ACHN (cell line): Measurements from ENCODE around the gene GFPT2.

Experiments used
- DNase-seq: peaks from one replicate; pipeline ENCODE4 v3.0.0-alpha.2; 2015
- in situ Hi-C: cut with HindIII; loops from 2 replicates; pipeline ENCODE4 v1.10.0; 2017; ENCODE audit warnings: low sequenced_read_pairs, low pct_ligation_motif_present, low pct_unique_long_range_greater_than_20kb

GFPT2 gene

GRCh38 chr5:180380441-180380840 is 27.3 kb upstream of the GFPT2 start:
- in situ Hi-C loops = no loop called here
- DNase-seq = no peak

GRCh38 chr5:180379355-180380070 is 26.4 kb upstream of the GFPT2 start:
- in situ Hi-C loops = no loop called here
- DNase-seq = no peak

GRCh38 chr5:180378438-180379344 is 25.6 kb upstream of the GFPT2 start:
- in situ Hi-C loops = no loop called here
- DNase-seq = no peak

GRCh38 chr5:180377556-180378197 is 24.5 kb upstream of the GFPT2 start:
- no peak for DNase-seq
- in situ Hi-C loops = no loop called here

- DNase-seq = no peak
- in situ Hi-C loops = no loop called here
Measured at GRCh38 chr5:180376511-180376910, 23.4 kb upstream of the GFPT2 start.

GRCh38 chr5:180375955-180376354 is 22.8 kb upstream of the GFPT2 start:
- in situ Hi-C loops = no loop called here

GRCh38 chr5:180375291-180375690 is 22.2 kb upstream of the GFPT2 start:
- in situ Hi-C loops = no loop called here
- DNase-seq = no peak

More at GRCh38 chr5:180375955-180376354, 22.8 kb upstream of the GFPT2 start:
- no peak for DNase-seq

GRCh38 chr5:180373870-180374269 is 20.7 kb upstream of the GFPT2 start:
- DNase-seq = no peak

GRCh38 chr5:180373454-180373853 is 20.3 kb upstream of the GFPT2 start:
- DNase-seq = no peak
- in situ Hi-C loops = no loop called here

More at GRCh38 chr5:180373870-180374269, 20.7 kb upstream of the GFPT2 start:
- in situ Hi-C loops = no loop called here

GRCh38 chr5:180371949-180372348 is 18.8 kb upstream of the GFPT2 start:
- in situ Hi-C loops = no loop called here
- no peak for DNase-seq

GRCh38 chr5:180370861-180371641 is 17.9 kb upstream of the GFPT2 start:
- in situ Hi-C loops = no loop called here
- no peak for DNase-seq

GRCh38 chr5:180367991-180368390 is 14.9 kb upstream of the GFPT2 start:
- in situ Hi-C loops = no loop called here
- DNase-seq = no peak

GRCh38 chr5:180367300-180367699 is 14.2 kb upstream of the GFPT2 start:
- DNase-seq = no peak
- in situ Hi-C loops = no loop called here

- in situ Hi-C loops = no loop called here
- no peak for DNase-seq
Measured at GRCh38 chr5:180366326-180366725, 13.2 kb upstream of the GFPT2 start.

GRCh38 chr5:180365829-180366228 is 12.7 kb upstream of the GFPT2 start:
- in situ Hi-C loops = no loop called here
- no peak for DNase-seq

- no peak for DNase-seq
- in situ Hi-C loops = no loop called here
Measured at GRCh38 chr5:180364306-180364856, 11.2 kb upstream of the GFPT2 start.

- no peak for DNase-seq
- in situ Hi-C loops = no loop called here
Measured at GRCh38 chr5:180360078-180360957, 7.2 kb upstream of the GFPT2 start.
